NCI-H2171 (cell line): ENCODE results near the gene PGGHG.

Experiments
- DNase-seq: peaks from one replicate; lab custom pipeline; 2025; lab: John Stamatoyannopoulos, UW

The PGGHG gene

DNA sequence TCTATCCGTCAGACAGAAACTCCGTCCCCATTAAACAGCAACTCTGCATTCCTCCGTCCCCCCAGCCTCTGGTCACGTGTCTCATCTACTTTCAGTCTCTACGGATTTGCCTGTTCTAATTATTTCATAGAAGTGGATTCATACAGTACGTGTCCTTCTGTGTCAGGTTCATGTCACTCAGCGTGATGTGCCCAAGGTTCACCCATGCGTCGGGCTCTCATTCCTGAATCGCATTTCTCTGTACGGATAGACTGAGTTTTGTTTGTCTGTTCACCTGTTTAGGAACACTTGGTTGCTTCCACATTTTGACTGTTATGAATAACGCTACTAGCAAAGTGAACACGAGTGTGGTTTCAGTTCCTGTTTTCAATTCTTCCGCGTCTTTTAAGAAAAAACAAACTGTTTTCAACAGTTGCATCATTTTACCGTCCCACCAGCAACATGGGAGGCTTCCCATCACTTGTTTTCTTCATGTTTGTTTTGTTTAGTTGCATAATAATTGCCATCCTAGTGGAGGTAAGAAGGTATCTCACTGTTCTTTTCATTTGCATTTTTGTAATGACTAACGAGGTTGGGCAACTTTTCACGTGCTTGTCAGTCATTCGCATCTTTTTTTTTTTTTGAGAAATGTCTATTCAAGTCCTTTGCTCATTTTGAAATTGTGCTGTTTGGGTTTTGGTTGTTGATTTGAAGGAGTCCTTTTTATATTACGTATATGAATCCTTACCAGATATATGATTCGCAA, 19.6 kb upstream of the PGGHG start:
- DNase-seq, result no peak

DNA sequence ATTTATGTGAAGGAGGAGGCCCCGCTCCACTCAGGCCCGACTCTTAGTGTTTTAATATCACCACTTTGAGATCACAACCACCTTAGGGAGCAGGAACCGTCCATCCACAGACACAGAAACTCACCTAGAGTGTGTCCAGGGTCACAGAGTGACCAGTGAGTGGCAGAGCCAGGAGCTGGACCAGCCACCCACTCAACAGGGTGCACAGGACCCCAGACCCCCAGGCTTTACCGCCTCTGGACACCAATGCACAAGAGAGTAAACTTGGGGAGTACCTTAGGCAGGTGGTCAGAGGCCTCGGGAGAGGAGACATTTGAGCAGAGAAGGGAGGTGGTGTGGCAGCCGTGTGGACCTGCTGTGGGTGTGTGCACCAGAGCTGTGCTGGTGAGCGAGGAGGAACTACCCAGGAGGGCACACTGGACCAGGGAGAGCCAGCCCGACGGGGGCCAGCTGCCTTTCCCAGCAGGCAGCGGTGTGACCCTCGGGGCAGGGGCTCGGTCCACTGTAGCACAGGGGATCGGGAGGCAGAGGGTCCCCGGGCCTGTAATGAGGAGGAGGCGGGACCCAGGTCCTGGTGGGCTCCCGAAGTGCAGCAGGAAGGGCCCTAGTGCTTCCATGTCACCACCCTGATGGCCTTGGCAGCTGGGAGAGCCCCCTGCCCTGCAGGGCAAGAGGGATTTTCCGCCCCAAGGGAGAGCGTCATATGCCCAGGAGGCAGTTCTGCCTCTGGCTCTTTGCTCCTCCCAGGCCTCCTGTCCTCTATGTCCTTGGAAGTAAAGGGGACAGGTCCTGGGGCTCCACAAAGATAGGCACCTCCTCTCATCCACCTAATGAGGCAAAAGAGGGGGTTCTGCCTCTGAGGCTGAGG, 18.2 kb upstream of the PGGHG start:
- no peak for DNase-seq

- DNase-seq, result no peak
Measured at GRCh38 chr11:271319-271715, 17.6 kb upstream of the PGGHG start.

DNA sequence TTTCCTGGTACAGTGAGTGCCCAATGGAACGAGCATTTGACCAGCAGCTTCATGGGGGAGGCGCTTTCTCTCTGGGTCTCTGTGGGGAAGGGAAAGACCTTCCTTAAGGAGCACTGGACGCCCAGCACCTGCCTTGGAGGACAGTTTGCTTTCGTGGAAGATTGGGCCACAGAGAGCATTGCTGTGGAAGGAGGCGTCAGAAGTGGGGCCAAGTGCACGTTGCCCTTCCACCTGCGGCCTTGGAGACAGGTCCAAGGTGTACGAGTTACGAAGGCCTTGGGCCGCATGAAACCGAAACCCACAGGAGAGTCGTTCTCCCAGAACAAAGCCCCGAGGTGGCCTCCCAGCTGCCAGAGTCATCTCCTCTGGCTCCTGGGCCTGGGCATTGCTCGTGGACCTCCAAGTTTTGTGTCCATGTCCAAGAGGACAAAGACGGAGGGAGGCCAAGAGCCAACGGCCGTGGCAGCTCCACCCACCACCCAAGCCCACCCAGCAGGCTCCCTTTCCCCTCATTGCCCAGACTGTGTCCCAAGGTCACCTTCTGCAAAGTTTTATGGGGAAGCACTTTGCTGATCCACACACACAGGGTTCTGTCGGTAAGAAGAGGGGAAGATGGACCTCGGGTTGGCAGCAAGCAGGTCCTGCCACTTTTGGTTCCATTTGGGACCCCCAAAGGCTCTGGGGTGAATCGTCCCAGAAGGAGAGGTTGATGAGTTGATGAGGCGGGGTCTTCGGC, 16.6 kb upstream of the PGGHG start:
- no peak for DNase-seq

GRCh38 chr11:272931-273198, 16.1 kb upstream of the PGGHG start:
- no peak for DNase-seq

- DNase-seq, result no peak
Measured at GRCh38 chr11:276219-276618, 12.7 kb upstream of the PGGHG start.

DNA sequence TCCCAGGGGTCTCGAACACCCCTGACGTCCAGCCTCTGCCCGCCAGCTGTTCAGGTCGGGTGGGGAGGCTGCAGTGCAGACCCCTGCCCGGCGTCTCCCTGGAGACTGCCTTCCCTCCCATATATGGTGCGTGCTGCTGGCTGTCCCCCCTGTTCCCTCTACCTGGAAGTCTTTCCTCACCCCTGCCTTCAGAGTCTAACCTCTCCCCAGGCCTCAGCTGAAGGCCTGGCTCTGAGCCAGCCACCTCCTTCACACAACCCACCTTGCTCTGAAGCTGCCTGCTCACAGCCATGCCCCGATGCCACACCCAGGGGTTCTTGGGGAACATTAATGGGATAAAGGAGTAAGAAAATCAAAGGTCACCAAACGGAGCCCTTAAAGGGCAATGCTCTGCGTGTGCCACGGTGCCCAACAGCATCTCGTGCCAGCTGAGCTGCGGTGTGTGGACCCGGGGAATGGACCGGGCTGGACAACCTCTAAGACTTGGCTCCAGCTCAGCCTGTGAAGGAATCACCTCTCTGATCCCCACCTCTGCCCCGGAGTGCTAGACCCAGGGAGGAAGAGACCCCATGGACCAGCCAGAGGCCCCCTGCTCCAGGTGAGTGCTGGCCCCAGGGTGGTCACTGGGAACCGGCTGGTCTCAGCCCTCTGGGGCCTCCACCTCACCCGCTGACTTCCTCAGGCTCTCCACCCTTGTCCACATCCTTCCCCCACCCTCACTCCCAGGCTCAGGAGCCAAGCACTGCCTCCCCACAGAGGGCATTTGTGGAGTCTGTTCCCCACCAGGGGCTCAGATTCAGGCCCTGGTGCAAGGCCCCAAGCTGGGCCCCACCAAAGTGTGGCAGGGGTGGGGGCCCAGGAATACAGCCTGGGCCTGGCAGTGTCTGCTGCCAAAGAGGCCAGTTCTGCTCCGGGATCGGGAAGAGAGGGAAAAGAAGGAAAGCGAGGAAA, 10.7 kb upstream of the PGGHG start, which contains the start of gene NLRP6:
NLRP6 (plus strand) TSS at position 407 of the 951 bp plus-strand sequence; CDS start at position 570, 163 bp downstream.
- no peak for DNase-seq

DNA sequence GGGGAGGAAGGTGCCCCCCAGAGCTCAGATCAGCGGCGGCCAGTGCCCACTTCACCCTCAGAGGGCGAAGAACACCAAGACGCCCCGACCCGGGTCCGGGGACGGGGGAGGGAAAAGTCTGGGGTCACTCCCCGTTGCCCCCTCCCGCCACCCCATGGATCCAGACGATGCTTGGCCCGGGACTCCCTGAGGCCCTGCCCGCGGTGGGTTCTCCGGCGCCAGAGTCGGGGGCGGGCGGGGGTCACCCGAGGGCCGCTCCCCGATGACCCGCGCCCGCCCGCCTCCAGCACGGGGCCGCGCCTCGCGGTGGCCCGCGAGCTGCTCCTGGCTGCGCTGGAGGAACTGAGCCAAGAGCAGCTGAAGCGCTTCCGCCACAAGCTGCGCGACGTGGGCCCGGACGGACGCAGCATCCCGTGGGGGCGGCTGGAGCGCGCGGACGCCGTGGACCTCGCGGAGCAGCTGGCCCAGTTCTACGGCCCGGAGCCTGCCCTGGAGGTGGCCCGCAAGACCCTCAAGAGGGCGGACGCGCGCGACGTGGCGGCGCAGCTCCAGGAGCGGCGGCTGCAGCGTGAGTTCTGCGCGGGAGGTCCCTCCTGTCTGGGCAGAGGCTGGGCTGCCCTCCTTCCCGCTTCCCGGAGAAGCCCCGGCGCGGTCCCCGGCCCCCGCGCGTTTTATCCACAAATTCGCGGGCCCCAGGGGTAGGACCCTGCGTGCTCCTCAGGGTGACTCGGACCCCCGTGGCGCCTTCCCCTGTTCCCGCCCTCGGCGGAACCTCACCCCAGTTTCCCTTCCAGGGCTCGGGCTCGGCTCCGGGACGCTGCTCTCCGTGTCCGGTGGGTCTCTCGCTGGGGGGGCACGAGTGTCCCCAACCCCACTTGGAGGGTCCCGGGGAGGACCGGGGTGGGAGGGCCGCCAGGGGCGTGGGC, 9.6 kb upstream of the PGGHG start:
- DNase-seq, result no peak

- DNase-seq, result no peak
Measured at GRCh38 chr11:279966-280705, 8.8 kb upstream of the PGGHG start.

GRCh38 chr11:280706-281485, 8.0 kb upstream of the PGGHG start:
- DNase-seq, result no peak

DNA sequence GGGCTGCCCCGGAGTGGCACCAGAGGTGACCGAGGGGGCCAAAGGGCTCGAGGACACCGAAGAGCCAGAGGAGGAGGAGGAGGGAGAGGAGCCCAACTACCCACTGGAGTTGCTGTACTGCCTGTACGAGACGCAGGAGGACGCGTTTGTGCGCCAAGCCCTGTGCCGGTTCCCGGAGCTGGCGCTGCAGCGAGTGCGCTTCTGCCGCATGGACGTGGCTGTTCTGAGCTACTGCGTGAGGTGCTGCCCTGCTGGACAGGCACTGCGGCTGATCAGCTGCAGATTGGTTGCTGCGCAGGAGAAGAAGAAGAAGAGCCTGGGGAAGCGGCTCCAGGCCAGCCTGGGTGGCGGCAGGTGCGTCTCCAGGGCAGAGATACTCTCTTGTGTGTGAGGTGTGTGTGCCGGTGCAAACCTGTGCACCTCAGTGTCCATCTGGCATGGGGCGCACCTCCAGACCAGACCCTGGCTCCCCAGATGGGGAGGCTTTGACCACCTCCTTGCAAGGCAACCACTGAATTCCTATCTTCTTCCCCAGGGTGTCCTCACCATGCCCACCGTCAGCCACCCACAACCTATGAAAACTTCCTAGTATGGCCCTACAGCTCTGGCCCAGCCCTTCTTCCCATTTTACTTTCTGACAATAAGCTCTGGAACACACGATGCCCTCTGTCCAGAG, 7.3 kb upstream of the PGGHG start:
- DNase-seq, result no peak

- no peak for DNase-seq
Measured at GRCh38 chr11:282171-282570, 6.8 kb upstream of the PGGHG start.

- DNase-seq, result no peak
Measured at GRCh38 chr11:282630-283360, 6.1 kb upstream of the PGGHG start.

- no peak for DNase-seq
Measured at GRCh38 chr11:283405-284104, 5.4 kb upstream of the PGGHG start.

- no peak for DNase-seq
Measured at GRCh38 chr11:284105-285020, 4.6 kb upstream of the PGGHG start.
